Measurements from ENCODE around the gene AKR7A2. TPM values are rescaled to one million over a fixed set of nuclear protein-coding genes. Genes with fewer than 3 reads are reported as not detected.

The AKR7A2 gene
- total and polyA plus RNA-seq, 12 donors, result 6.8 to 48.5 (median 43.0) TPM

GRCh38 chr1:19254416-19254815 is 57.5 kb downstream of the AKR7A2 start:
- no peak for TF ChIP-seq CTCF (IDR thresholded peaks at IDR 0.05)
- H3K4me1 ChIP-seq, result peaks cover 9 to 55% (median 38%) of the 10 kb centered on the region in 9 donors
- DNase-seq (no peak), ATAC-seq (no peak)
- no peak overlapping the region for H3K27ac ChIP-seq
- no peaks in the 10 kb centered on the region for H3K9me3 ChIP-seq
- no peak overlapping the region for H3K4me3 ChIP-seq
- H3K36me3 ChIP-seq, result peaks cover 0 to 50% (median 17%) of the 10 kb centered on the region in 9 donors
- no peaks in the 10 kb centered on the region for H3K27me3 ChIP-seq
- intact Hi-C loops (cut with DNase I), result loop anchor here in 5 of 10 donors (10.0 kb wide), 1 partner anchor 400 kb away; no protein-coding TSS in a partner anchor

Other genes with a start within 250 kb of the AKR7A2 start
- gene UBR4, start 101.9 kb downstream of the AKR7A2 start, total RNA-seq, result 100 to 1,000 TPM in 2 of 10 donors, 10 to 100 TPM in 8; 60.0 to 115 (median 90.6) TPM
- 10 to 100 TPM; 74.1 to 97.9 TPM for gene UBR4, start 101.9 kb downstream of the AKR7A2 start, polyA plus RNA-seq
- 10 to 100 TPM; 23.6 to 33.2 (median 27.6) TPM for gene EMC1, start 60.6 kb downstream of the AKR7A2 start, total RNA-seq
- 10 to 100 TPM; 14.9 to 15.7 TPM for gene EMC1, start 60.6 kb downstream of the AKR7A2 start, polyA plus RNA-seq
- 10 to 100 TPM in 7 of 10 donors, 1 to 10 TPM in 3; 8.4 to 21.0 (median 12.0) TPM for gene MRTO4, start 60.3 kb downstream of the AKR7A2 start, total RNA-seq
- gene MRTO4, start 60.3 kb downstream of the AKR7A2 start, polyA plus RNA-seq, result 10 to 100 TPM; 25.8 to 52.2 TPM
- under 1 TPM in 8 of 10 donors, not detected in 2; 0.13 to 0.42 (median 0.24) TPM for gene AKR7A3, start 23.4 kb downstream of the AKR7A2 start, total RNA-seq
- gene AKR7A3, start 23.4 kb downstream of the AKR7A2 start, polyA plus RNA-seq, result under 1 TPM; 0.22 to 0.66 TPM
- 1 to 10 TPM; 4.2 to 7.8 (median 6.5) TPM for gene SLC66A1, start 182 bp upstream of the AKR7A2 start, total RNA-seq
- gene SLC66A1, start 182 bp upstream of the AKR7A2 start, polyA plus RNA-seq, result 10 to 100 TPM; 16.9 to 18.0 TPM
- gene CAPZB, start 173.4 kb upstream of the AKR7A2 start, total RNA-seq, result 100 to 1,000 TPM; 207 to 307 (median 228) TPM
- gene CAPZB, start 173.4 kb upstream of the AKR7A2 start, polyA plus RNA-seq, result 100 to 1,000 TPM; 158 to 236 TPM

All from heart right ventricle (tissue), 16 donors.